ENCODE measurements around the gene KCNA3. TPM values are rescaled to one million over a fixed set of nuclear protein-coding genes. Genes with fewer than 3 reads are reported as not detected.

KCNA3 gene
- polyA plus RNA-seq, 4 donors: 0.06 to 0.45 (median 0.27) TPM; not detected in 1

GRCh38 chr1:110626889-110627288 is 47.9 kb downstream of the KCNA3 start:
- H3K36me3 ChIP-seq (ENCODE audit: control insufficient read depth in 3 of 3, insufficient read depth in 2 of 3, low read depth in 1 of 3, low read length in 3 of 3): no peaks in the 10 kb centered on the region
- 55 to 62% (median 58%) methylated on average over 7 of the region's 7 CpGs for WGBS, 3 donors
- FAIRE-seq (no peak), DNase-seq (no peak)
- no peaks in the 10 kb centered on the region for H3K9me3 ChIP-seq (ENCODE audit: control insufficient read depth in 2 of 2, insufficient read depth in 1 of 2, low read depth in 1 of 2, low read length in 1 of 2)
- no peaks in the 10 kb centered on the region for H3K4me1 ChIP-seq (ENCODE audit: control insufficient read depth in 3 of 3, insufficient read depth in 2 of 3, low read depth in 1 of 3, low read length in 2 of 3)
- H3K27ac ChIP-seq (ENCODE audit: low read depth in 1 of 3, low read length in 2 of 3): no peak overlapping the region
- H3K4me3 ChIP-seq (ENCODE audit: low read depth in 1 of 3, low read length in 3 of 3): no peak overlapping the region
- H3K27me3 ChIP-seq (ENCODE audit: control insufficient read depth in 3 of 3, insufficient read depth in 3 of 3, low read length in 3 of 3): peaks cover 0 to 5% (median 0%) of the 10 kb centered on the region in 3 donors

Other genes with a start within 250 kb of the KCNA3 start
- under 1 TPM in 2 of 4 donors, not detected in 2; 0.06 to 0.07 TPM for gene PROK1, start 223.8 kb downstream of the KCNA3 start, polyA plus RNA-seq
- not detected for gene KCNA10, start 155.8 kb downstream of the KCNA3 start, polyA plus RNA-seq
- under 1 TPM in 2 of 4 donors, not detected in 2; 0.18 to 0.28 TPM for gene KCNA2, start 68.6 kb downstream of the KCNA3 start, polyA plus RNA-seq
- 10 to 100 TPM in 3 of 4 donors, 1 to 10 TPM in 1; 9.6 to 35.8 (median 18.1) TPM for gene CD53, start 198.2 kb upstream of the KCNA3 start, polyA plus RNA-seq